Activated CD8-positive, alpha-beta memory T cell treated with anti-CD3 and anti-CD28 coated beads, Interleukin-2, amount 50 U/mL, for 1 hour (primary cell): ENCODE results near the gene ENTPD5.
A peak's percentile ranks its signal among the peaks of the same experiment; 100 is the strongest.
"Not testable (repeated sequence)": the region's sequence is repeated elsewhere in the genome, so short reads cannot be mapped to it uniquely, and the experiment has no call there.

Experiments used
- DNase-seq: peaks from one replicate; pipeline ENCODE4 v3.0.0-alpha.2; 2020; ENCODE audit errors: extremely low read depth

Gene ENTPD5

DNA sequence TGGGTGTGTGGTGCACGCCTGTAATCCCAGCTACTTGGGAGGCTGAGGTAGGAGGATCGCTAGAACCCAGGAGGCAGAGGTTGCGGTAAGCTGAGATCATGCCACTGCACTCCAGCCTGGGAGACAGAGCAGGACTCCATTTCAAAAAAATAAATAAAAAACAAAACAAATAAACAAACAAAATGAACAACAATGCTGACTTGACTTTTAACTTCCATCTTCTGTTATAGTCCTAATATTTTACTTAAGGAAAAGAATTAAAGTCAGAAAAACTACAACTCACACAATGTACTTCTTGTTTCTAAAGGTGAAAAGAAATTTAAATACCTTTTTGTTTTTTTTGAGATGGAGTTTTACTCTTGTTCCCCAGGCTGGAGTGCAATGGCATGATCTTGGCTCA lies 13.4 kb downstream of the ENTPD5 start:
- DNase-seq, result not testable (repeated sequence)

GRCh38 chr14:73998726-73999125 lies 20.4 kb downstream of the ENTPD5 start:
- no peak for DNase-seq

DNA sequence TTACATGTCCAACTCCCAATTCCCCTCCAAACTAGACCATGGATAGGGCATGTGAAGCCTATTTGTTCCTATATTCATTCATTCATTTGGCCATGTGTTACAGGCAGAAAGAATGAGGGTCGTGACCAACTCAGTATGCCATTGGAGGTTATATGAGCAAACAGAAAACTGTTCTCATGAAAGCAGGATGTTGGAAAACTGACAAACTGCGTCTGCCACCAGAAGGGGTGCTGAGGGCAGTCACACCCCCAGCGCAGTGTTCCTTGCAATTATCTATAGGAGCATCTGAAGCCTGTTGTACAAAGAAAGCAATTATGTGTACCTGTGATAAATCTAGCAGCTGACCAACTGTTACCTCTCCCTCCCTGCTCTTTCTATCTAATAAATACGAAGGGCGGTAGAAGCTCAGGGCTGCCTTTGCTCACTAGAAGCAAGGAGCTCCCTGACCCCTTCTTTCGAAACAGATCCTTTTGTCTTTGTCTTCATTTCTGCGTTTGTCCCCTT lies 21.1 kb downstream of the ENTPD5 start:
- no peak for DNase-seq

DNA sequence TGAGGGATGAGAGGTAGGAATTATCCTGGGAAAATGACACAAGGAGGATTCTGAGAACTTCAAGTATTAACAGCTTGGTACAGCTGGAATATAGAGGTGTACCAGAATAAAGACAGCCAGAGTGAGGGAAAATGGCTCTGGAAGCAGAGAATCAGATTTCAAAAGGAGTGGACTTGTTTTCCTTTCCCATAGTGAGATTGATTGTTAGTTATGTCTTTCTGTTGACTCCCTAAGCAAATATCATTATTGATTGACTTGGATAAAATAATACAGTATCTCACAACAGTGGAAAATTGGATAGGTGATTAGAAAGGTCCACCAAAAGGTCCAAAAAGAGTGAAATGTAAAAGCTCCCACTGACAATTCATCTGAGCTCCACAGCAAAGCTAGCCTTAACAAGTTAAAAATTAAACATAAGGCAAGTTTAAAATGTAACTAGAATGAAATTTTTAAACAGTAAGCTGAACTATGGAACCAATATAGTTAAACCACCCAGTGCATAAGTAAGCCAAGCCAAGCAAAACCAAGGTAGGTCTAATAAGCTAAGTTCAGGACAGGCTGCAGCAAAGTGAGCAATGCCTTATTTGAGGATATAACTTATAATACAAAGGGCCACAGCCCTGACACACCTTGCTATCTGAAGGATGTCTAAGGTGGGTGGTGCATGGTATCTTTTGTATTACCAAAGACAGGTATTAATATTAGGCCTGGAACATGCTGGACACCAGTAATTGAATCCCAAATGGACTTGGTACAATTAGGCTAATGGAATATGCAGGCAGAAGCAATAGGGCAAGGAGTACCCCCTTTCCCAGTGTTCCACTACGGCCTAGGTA lies 21.8 kb downstream of the ENTPD5 start:
- no peak for DNase-seq

DNA sequence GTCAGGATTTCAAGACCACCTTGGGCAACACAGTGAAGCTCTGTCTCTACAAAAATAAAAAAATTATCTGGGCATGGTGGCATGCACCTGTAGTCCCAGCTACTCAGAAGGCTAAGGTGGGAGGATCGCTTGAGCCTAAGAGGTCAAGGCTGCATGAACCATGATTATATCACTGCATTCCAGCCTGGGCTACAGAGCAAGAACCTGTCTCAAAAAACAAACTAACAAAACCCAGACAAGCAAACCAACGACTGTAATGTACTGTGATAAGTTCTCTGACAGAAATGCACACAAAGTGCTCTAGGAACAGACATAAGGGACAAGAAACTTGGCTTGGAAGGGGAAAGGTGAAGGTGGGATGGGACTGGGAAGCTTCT lies 22.4 kb downstream of the ENTPD5 start:
- no peak for DNase-seq

DNA sequence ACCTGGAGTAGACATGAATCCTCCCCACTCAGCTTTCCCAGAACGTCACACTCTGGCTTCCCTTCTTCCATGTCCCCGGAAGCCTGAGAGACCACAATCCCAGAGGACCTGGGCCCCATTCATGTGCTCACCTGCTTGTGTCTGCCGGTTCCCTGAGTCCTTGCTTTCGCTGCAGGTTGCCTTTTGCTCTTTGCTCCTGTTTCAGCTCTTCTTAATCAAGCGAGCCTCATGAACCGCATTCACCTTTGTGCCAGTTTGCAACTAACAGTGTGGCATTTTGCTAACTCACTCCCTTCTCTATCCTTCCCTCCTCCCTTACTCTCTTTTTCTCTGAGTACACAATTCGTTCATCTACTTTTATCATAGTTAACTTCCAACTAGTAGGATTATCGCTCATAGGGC lies 23.1 kb downstream of the ENTPD5 start:
- no peak for DNase-seq

- not testable (repeated sequence) for DNase-seq
Observed at GRCh38 chr14:73994926-73995325, 24.2 kb downstream of the ENTPD5 start.

GRCh38 chr14:73991092-73991491 lies 28.0 kb downstream of the ENTPD5 start:
- DNase-seq, result no peak

DNA sequence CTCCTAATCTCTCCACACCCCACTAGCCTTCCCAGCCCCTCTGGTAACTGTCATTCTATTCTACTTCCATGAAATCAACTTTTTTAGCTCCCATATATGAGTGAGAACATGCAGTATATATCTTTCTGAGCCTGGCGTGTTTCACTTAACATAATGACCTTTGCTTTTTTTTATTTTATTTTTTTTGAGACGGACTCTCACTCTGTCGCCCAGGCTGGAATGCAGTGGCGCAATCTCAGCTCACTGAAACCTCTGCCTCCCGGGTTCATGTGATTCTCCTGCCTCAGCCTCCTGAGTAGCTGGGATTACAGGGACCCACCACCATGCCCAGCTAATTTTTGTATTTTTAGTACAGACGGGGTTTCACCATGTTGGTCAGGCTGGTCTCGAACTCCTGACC lies 30.4 kb downstream of the ENTPD5 start:
- not testable (repeated sequence) for DNase-seq

DNA sequence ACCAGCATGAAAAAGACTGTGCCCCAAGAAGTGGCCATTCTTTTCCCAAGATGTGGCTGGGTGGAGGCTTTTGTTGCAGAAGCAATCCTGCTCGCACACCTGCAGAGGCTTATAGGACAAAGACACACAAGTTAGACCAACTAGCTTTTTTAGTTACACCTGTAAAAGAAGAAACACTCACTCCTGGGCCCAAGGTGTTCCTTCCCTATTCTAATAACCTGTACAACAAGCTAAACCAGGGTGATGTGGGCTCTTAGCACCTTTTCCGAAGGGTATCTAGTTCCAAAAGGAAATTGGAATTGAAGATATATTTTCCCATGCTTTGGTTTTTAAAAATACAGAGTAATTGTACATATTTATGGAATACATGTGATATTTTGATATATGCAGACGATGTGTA lies 31.0 kb downstream of the ENTPD5 start:
- DNase-seq, result no peak

GRCh38 chr14:73977896-73978295 lies 41.2 kb downstream of the ENTPD5 start:
- no peak for DNase-seq

GRCh38 chr14:73976125-73976524 lies 43.0 kb downstream of the ENTPD5 start:
- no peak for DNase-seq

- no peak for DNase-seq
Observed at GRCh38 chr14:73973497-73973896, 45.6 kb downstream of the ENTPD5 start.

- no peak for DNase-seq
Observed at GRCh38 chr14:73968885-73969284, 50.2 kb downstream of the ENTPD5 start.

DNA sequence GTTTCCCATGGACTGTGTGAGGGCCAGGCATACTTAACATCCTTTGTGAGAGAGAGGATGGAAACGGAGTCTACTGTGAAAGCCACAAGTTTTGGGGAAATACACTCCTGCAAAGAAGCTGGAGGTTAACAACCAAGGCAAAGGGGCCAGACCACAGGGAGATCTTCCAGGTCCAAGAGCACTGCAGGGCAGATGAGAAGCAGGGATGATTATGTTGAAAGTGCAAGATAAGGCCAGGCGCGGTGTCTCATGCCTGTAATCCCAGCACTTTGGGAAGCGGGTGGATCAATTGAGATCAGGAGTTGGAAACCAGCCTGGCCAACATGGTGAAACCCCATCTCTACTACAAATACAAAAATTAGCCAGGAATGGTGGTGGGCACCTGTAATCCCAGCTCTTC lies 53.9 kb downstream of the ENTPD5 start:
- no peak for DNase-seq

- no peak for DNase-seq
Observed at GRCh38 chr14:73961192-73961591, 57.9 kb downstream of the ENTPD5 start.

DNA sequence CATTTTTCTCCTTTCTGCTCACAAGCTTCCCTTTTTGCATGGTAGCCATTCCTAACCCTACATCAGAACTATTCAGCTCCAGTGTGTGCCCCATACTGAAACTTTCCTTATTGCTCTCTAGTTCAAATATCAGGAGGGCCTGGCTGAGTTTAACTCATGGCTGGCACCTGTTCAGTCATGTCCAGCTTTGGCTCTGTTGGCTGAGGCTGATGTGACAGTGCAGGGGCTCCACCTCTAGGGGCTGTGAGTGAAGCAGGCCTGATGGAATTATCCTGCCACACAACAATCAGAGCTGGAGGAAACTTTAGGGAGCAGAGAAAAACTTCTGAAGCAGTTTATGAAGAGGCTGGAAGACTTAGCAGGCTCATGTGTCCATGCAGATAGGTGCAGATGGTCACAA lies 60.5 kb downstream of the ENTPD5 start:
- no peak for DNase-seq

DNA sequence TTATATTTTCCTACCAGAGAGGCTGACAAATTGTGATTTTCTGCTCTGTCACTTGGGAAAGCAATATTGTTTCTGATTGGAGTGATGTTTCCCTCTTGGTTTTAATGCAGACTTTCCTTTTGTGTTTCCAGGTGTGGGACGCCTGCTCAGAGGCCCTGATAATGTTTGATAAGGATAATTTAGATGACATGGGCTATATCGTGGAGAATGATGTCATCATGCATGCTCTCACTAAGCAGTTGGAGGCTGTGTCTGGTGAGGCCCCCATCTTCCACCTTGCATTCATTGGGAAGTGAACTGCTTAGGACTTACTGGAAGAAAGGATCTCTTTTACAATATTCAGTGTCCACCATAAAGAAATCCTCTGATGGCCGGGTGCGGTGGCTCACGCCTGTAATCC lies 63.4 kb downstream of the ENTPD5 start:
- no peak for DNase-seq

DNA sequence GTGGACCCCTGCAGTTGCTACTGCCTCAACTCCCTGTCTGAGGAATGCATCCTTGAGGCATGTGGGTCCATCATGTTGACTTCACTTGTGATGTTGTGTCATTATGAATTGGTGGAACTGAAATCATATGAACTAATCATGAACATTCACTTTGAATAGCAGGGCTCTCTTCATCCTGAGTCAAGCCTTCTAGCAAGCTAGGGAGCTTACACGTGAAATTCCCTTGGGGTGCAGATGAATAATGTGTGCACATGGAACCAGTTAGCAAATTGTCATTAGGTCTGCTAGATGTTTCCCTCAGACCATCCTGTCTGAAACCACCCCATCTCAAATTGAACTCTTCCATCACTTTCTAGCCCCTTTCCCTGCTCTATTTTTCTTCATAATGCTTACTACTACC lies 65.4 kb downstream of the ENTPD5 start:
- DNase-seq, result no peak

- peak; percentile 84 for DNase-seq
Observed at GRCh38 chr14:73949752-73950734, 69.0 kb downstream of the ENTPD5 start, which contains the start of the genes COQ6 and FAM161B. Gene COQ6, plus strand, starts transcription at chr14:73950302. Its CDS starts 31 bp downstream, at chr14:73950333. Gene FAM161B, minus strand, starts transcription at chr14:73950094. Its CDS starts 68 bp downstream, at chr14:73950026.

GRCh38 chr14:73945159-73945670 lies 73.9 kb downstream of the ENTPD5 start:
- DNase-seq, result no peak
